Heart right ventricle (tissue), 16 donors: ENCODE results near the gene SUMO3. TPM values are rescaled to one million over a fixed set of nuclear protein-coding genes. Genes with fewer than 3 reads are reported as not detected.
A peak's percentile ranks its signal among the peaks of the same experiment; 100 is the strongest.

ENCODE experiments used
- ATAC-seq, 8 donors: fragments of 200-7000 bp; cut with Tn5 transposase; one replicate each; pipeline ENCODE4 v1.9.1; 2020; ENCODE audit warnings: mild to moderate bottlenecking in 8 of 8, moderate library complexity in 8 of 8, moderate number of reproducible peaks in 1 of 8
- DNase-seq, 2 donors: peaks; one replicate each; pipeline ENCODE4 v3.0.0-alpha.2; 2020
- H3K27ac ChIP-seq, 10 donors: fragments of 200-600 bp; sonication (generic) in 2 of 10; one replicate each; pipeline versions ENCODE4 v1.5.0 to v1.8.0; 2020 to 2022; ENCODE audit warnings: mild to moderate bottlenecking in 3 of 10
- H3K27me3 ChIP-seq, 7 donors: fragments of 200-600 bp; one replicate each; pipeline ENCODE4 v1.8.0; 2021 to 2022; ENCODE audit warnings: mild to moderate bottlenecking in 2 of 7
- H3K36me3 ChIP-seq, 9 donors: fragments of 200-600 bp; sonication (generic) in 1 of 9; one replicate each; pipeline versions ENCODE4 v1.5.0 to v1.8.0; 2020 to 2022; ENCODE audit warnings: mild to moderate bottlenecking in 2 of 9
- H3K4me1 ChIP-seq, 9 donors: fragments of 200-600 bp; sonication (generic) in 1 of 9; one replicate each; pipeline versions ENCODE4 v1.5.0 to v1.8.0; 2020 to 2022; ENCODE audit warnings: mild to moderate bottlenecking in 4 of 9
- H3K4me3 ChIP-seq, 10 donors: fragments of 200-600 bp; sonication (generic) in 2 of 10; one replicate each; pipeline versions ENCODE4 v1.5.0 to v1.8.0; 2020 to 2022; ENCODE audit warnings: mild to moderate bottlenecking in 7 of 10, moderate library complexity in 2 of 10
- H3K9me3 ChIP-seq, 11 donors: fragments of 200-600 bp in 10 of 11; sonication (generic) in 2 of 11; one replicate each; pipeline versions ENCODE4 v1.5.0 to v1.8.0; 2013 to 2022; ENCODE audit warnings: mild to moderate bottlenecking in 2 of 11, control low read depth in 1 of 11, moderate library complexity in 1 of 11
- WGBS, 2 donors: extraction: QIAGEN DNeasy Blood & Tissue Kit; methylation state at CpG; one replicate each; pipeline ENCODE4 v1.1.7; 2013; ENCODE audit warnings: inconsistent platforms in 1 of 2; 5-methylcytosine and 5-hydroxymethylcytosine counted together
- intact Hi-C, 10 donors: fragments of 100-400 bp; cut with DNase I; formaldehyde crosslinking; loops; one replicate each; pipeline versions ENCODE4 v1.11.1 to v1.14.2; 2022
- polyA plus RNA-seq, 2 donors: library from polyadenylated mRNA; stranded (reverse); fragments of 200-250 nt; gene quantifications; one replicate each; pipeline ENCODE4 v1.2.3, GENCODE V29; 2013
- total RNA-seq, 10 donors: library from RNA; stranded (reverse); fragmentation: NEBNext Ultra II Directional in 3 of 10; extraction: Animal tissue kit (Norgen Biotek cat#: 25700) in 3 of 10; gene quantifications; one replicate each; pipeline versions ENCODE4 v1.2.1 to v1.2.4, GENCODE V29; 2021 to 2023
- TF ChIP-seq, protein P1 (sequence below), 9 donors: fragments of 200-600 bp; sonication (generic) in 2 of 9; IDR thresholded peaks; one replicate each; pipeline versions ENCODE4 v1.5.0 to v1.8.0; 2021 to 2022; ENCODE audit warnings: antibody characterized with exemption in 9 of 9, mild to moderate bottlenecking in 5 of 9, moderate library complexity in 1 of 9
- donor health status: Arrhythmogenic right ventricular cardiomyopathy.
- donor health status: ischemic (EF 13 %, LVEDD 7.1; RV severe dilation, severe dysfunction).
- donor health status: healthy with polysubstance abuse.
- donor health status: DM: no; HTN: yes; CAD: no.
- donor health status: DM: no; HTN: no; CAD: no.
- donor health status: ischemic (EF 25% LVEDD 6.9; RV normal size, moderate dysfunction).
- donor health status: ischemic (EF 25% LVEDD 5.7; RV mildly dilated, moderate dysfunction).
- donor health status: healthy.
- donor health status: DM: yes; HTN: yes; CAD: no.
- donor health status: Ischemic cardiomyopathy.
- donor health status: ischemic (EF 35%, LVEDD 5.7; RV mildly dilated, moderate dysfunction).
- donor health status: nonischemic (EF 11% LVEDD 7.7; RV severe dilation, severe dysfunction).
- donor health status: DM: yes; HTN: yes; CAD: no.
- donor health status: PGD.
- donor health status: ischemic (EF 29% LVEDD 5.4; RV normal size, mild dysfunction).
- donor health status: nonischemic (EF 23%, LVEDD 6.1; RV moderate dilation, normal function).

The SUMO3 gene
- total and polyA plus RNA-seq, 12 donors, result 14.9 to 80.9 (median 70.5) TPM

DNA sequence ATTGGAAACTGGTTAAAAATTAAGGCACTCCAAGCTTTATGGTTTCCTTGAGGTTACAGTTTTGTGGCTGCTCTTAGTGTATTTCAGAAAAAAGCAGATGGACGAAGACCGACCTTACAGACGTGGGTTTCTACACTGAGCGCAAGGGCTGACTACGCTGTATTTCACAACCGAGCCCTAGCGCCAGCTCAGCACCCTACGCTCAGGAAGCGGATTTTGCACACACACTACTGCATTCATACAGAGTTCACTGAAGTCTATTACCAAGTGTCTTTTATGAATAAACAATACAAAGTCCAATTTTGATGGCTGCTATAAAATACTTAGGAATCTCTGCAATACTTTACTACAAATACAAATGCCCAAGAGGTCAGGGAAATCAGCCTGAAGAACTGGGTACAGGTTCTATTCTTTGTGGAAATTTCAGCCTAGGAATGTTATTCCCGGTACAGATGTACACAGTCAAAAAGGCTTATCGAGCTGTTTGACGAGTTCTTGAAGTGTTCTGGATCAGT, 31.8 kb upstream of the SUMO3 start:
- peaks cover 0 to 70% (median 43%) of the 10 kb centered on the region in 9 donors for H3K36me3 ChIP-seq

DNA sequence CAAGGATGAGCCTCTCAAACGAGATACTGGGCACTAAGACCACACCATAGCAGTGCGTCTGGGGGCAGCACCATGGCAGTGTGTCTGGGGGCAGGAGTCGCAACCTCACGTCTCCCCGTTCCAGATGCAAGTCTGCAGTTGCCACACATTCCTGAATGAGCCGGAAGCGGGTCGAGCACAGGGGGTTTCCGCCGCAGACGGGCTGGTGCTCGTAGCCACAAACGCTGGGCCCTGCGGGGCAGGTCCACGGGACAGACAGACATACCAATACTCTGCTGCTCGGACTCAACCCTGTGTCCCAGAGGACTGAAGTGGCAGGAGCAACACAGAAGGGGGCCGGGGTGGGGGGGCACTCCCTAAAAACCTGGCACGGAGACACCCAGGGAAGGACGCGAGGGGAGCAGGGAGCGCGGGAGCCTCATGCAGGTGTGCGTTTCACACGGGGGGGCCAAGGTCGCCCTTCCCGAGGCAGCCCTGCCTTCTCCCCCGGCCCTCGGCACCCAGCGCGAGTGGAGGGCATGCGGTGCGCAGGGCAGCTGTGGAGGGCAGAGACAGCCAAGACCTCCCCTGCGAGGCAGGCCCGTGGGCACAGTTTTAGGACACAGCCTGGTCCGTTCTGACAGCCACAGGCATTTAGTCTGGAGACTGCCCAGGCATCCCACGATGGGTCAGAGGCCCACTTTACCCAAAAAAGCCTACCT, 31.1 kb upstream of the SUMO3 start:
- H3K36me3 ChIP-seq, result peaks cover 0 to 63% (median 38%) of the 10 kb centered on the region in 9 donors
- H3K4me3 ChIP-seq, result no peak overlapping the region
- H3K4me1 ChIP-seq, result peaks cover 15 to 61% (median 33%) of the 10 kb centered on the region in 9 donors
- H3K9me3 ChIP-seq, result no peaks in the 10 kb centered on the region
- TF ChIP-seq, protein P1, sequence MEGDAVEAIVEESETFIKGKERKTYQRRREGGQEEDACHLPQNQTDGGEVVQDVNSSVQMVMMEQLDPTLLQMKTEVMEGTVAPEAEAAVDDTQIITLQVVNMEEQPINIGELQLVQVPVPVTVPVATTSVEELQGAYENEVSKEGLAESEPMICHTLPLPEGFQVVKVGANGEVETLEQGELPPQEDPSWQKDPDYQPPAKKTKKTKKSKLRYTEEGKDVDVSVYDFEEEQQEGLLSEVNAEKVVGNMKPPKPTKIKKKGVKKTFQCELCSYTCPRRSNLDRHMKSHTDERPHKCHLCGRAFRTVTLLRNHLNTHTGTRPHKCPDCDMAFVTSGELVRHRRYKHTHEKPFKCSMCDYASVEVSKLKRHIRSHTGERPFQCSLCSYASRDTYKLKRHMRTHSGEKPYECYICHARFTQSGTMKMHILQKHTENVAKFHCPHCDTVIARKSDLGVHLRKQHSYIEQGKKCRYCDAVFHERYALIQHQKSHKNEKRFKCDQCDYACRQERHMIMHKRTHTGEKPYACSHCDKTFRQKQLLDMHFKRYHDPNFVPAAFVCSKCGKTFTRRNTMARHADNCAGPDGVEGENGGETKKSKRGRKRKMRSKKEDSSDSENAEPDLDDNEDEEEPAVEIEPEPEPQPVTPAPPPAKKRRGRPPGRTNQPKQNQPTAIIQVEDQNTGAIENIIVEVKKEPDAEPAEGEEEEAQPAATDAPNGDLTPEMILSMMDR (IDR thresholded peaks at IDR 0.05), result no peak
- ATAC-seq (no peak), DNase-seq (no peak)
- peak overlapping the region in 1 of 10 donors; percentile 44 for H3K27ac ChIP-seq
- 93 to 95% methylated on average over 36 of the region's 36 CpGs for WGBS, 2 donors
- intact Hi-C loops, result loop anchor here in 1 of 10 donors (5.0 kb wide), 1 partner anchor 47 kb away; the partner anchor contains the start of gene UBE2G2
- H3K27me3 ChIP-seq, result no peaks in the 10 kb centered on the region

More for the DNA sequence above, 31.8 kb upstream of the SUMO3 start:
- Histone ChIP-seq H3K4me3 (no peak overlapping the region), H3K4me1 (peaks cover 15 to 68% (median 36%) of the 10 kb centered on the region in 9 donors), H3K27ac (peak overlapping the region in 1 of 10 donors; percentile 49), H3K9me3 (no peaks in the 10 kb centered on the region), H3K27me3 (no peaks in the 10 kb centered on the region)
- intact Hi-C loops, result loop anchor here in 1 of 10 donors (5.0 kb wide), 1 partner anchor 47 kb away; the partner anchor contains the start of gene UBE2G2
- DNase-seq, result no peak
- TF ChIP-seq, protein P1 (IDR thresholded peaks at IDR 0.05), result no peak
- WGBS, 2 donors, result 88 to 91% methylated on average over 12 of the region's 12 CpGs
- ATAC-seq, result no peak

DNA sequence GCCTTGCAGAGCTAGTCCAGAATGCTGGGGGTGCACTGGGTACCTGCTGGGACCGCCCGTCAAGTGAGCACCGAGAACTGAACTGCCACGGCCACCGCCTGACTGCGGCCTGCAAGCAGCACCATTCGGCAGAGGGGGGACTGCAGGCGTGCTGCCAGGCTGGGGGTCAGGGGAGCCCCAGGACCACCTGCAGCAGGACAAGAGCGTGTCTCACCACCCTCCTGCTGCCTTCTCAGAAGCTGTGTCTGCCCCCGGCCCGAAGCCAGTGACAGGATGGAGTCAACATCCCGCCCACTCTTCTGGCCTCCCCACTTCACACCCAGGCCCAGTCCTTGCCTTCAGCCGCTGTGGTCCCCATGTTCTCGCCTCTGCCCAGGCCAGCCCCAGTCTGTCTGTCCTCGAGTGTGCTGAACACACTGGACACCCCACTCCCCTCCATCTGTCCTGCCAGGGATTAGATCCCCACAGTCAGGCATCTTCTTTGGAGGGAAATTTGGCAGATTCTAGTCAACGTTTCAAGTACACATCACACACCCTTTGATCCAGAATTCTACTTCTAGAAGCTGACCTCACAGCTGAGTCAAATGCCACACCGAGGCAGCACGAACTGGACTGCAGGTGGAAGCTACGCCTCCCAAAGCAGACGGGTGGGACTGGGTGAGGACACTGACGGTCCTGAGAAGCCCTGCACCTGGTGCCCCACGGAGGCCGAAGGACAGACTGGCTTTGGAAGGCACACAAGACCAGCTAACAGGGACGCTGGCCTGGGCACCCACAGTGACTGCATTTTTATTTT, 29.6 kb upstream of the SUMO3 start:
- Histone ChIP-seq H3K27ac (no peak overlapping the region), H3K36me3 (peaks cover 0 to 48% (median 33%) of the 10 kb centered on the region in 9 donors), H3K4me3 (no peak overlapping the region), H3K9me3 (no peaks in the 10 kb centered on the region), H3K27me3 (no peaks in the 10 kb centered on the region), H3K4me1 (peaks cover 15 to 56% (median 26%) of the 10 kb centered on the region in 9 donors)
- TF ChIP-seq, protein P1 (IDR thresholded peaks at IDR 0.05), result no peak
- 81 to 84% methylated on average over 24 of the region's 24 CpGs for WGBS, 2 donors
- peak in 1 of 8 donors; percentile 3 for ATAC-seq
- intact Hi-C loops, result loop anchor here in 2 of 10 donors (2.0 to 5.0 kb wide), 2 partner anchors 25 to 45 kb away; partner anchors contain the start of genes PTTG1IP (in 1 of the 2) and UBE2G2 (in 1 of the 2)
- no peak for DNase-seq
